ENCODE results near the gene LONRF2. TPM values are rescaled to one million over a fixed set of nuclear protein-coding genes. Genes with fewer than 3 reads are reported as not detected.
A peak's percentile ranks its signal among the peaks of the same experiment; 100 is the strongest.
"Not testable (repeated sequence)": the region's sequence is repeated elsewhere in the genome, so short reads cannot be mapped to it uniquely, and the experiment has no call there.

The LONRF2 gene
- total RNA-seq, 1 donor from 2014 or later, result 5.1 TPM

- no peak for DNase-seq
These were observed 69.2 kb downstream of the LONRF2 start for GRCh38 chr2:100252811-100253698.

- no peak for DNase-seq
These were observed 71.7 kb downstream of the LONRF2 start for GRCh38 chr2:100250645-100251044.

GRCh38 chr2:100248971-100249370, 73.3 kb downstream of the LONRF2 start:
- DNase-seq, result no peak

GRCh38 chr2:100248556-100248955, 73.7 kb downstream of the LONRF2 start:
- DNase-seq, result not testable (repeated sequence)

GRCh38 chr2:100248044-100248330, 74.3 kb downstream of the LONRF2 start:
- no peak for DNase-seq

GRCh38 chr2:100247256-100248043, 74.9 kb downstream of the LONRF2 start:
- no peak for DNase-seq

- no peak for DNase-seq
These were observed 75.8 kb downstream of the LONRF2 start for GRCh38 chr2:100246163-100247145.

GRCh38 chr2:100245681-100246080, 76.6 kb downstream of the LONRF2 start:
- DNase-seq, result no peak

GRCh38 chr2:100244881-100245605, 77.3 kb downstream of the LONRF2 start:
- no peak for DNase-seq

GRCh38 chr2:100243631-100244030, 78.7 kb downstream of the LONRF2 start:
- no peak for DNase-seq

GRCh38 chr2:100242891-100243619, 79.2 kb downstream of the LONRF2 start:
- peak; percentile 80 for DNase-seq

GRCh38 chr2:100242476-100242875, 79.8 kb downstream of the LONRF2 start:
- DNase-seq, result no peak

GRCh38 chr2:100241236-100241635, 81.1 kb downstream of the LONRF2 start:
- DNase-seq, result no peak

- DNase-seq, result no peak
These were observed 81.9 kb downstream of the LONRF2 start for GRCh38 chr2:100240386-100240785.

- DNase-seq, result no peak
These were observed 82.7 kb downstream of the LONRF2 start for GRCh38 chr2:100239486-100240210.

- no peak for DNase-seq
These were observed 83.8 kb downstream of the LONRF2 start for GRCh38 chr2:100238471-100238870.

- no peak for DNase-seq
These were observed 84.5 kb downstream of the LONRF2 start for GRCh38 chr2:100237770-100238169.

GRCh38 chr2:100237163-100237562, 85.1 kb downstream of the LONRF2 start:
- no peak for DNase-seq

- DNase-seq, result no peak
These were observed 86.1 kb downstream of the LONRF2 start for GRCh38 chr2:100236166-100236565.

GRCh38 chr2:100235581-100235980, 86.7 kb downstream of the LONRF2 start:
- DNase-seq, result no peak
